B cell (primary cell): Measurements from ENCODE around the gene PCNX3. TPM values are rescaled to one million over a fixed set of nuclear protein-coding genes. Genes with fewer than 3 reads are reported as not detected.

Experiments
- ATAC-seq: fragments of 200-7000 bp; cut with Tn5 transposase; one replicate; pipeline ENCODE4 v1.10.0; 2021; ENCODE audit warnings: low read depth, mild to moderate bottlenecking, moderate number of reproducible peaks, moderate library complexity
- CTCF ChIA-PET: fragments of 350-600 bp; sonication (Branson Sonifier 250); formaldehyde crosslinking; loops from one replicate; lab custom pipeline; 2021; ENCODE audit warnings: antibody characterized with exemption, inconsistent platforms; lab: Charles Lee
- POLR2A ChIA-PET: fragments of 350-600 bp; sonication (Branson Sonifier 250); formaldehyde crosslinking; loops from one replicate; lab custom pipeline; 2021; ENCODE audit warnings: antibody characterized with exemption; lab: Charles Lee
- DNase-seq: peaks from one replicate; pipeline ENCODE4 v3.0.0; 2013
- H2AFZ ChIP-seq: 2 replicates; pipeline ENCODE4 v1.6.1; 2012; ENCODE audit warnings: mild to moderate bottlenecking, low read depth, low read length; ENCODE audit not compliant: insufficient read depth, poor library complexity, severe bottlenecking
- H3K27ac ChIP-seq, 2 donors: 1 replicate in 1 of 2; 2 replicates in 1 of 2; pipeline ENCODE4 v1.5.1; 2012 to 2013; ENCODE audit warnings: low read length in 2 of 2, mild to moderate bottlenecking in 2 of 2, moderate library complexity in 1 of 2
- H3K27me3 ChIP-seq, 4 experiments: fragments of 200-600 bp in 1 of 4; sonication (generic) in 1 of 4; replicated peaks in 1 of 4; 1 replicate in 2 of 4; 2 replicates in 2 of 4; pipeline versions ENCODE4 v1.6.1 to v1.7.0; 2013 to 2016; ENCODE audit warnings: low read length in 3 of 4, mild to moderate bottlenecking in 2 of 4, mixed read lengths in 1 of 4, moderate library complexity in 1 of 4; ENCODE audit not compliant: insufficient read depth in 4 of 4, control insufficient read depth in 3 of 4; ENCODE audit errors: control extremely low read depth in 1 of 4
- H3K36me3 ChIP-seq, 2 experiments: replicated peaks in 1 of 2; 1 replicate in 1 of 2; 2 replicates in 1 of 2; pipeline versions ENCODE4 v1.6.1 to v1.7.1; 2013; ENCODE audit warnings: low read length in 1 of 2; ENCODE audit not compliant: insufficient read depth in 2 of 2, control insufficient read depth in 1 of 2; ENCODE audit errors: control extremely low read depth in 1 of 2, extremely low read depth in 1 of 2
- H3K4me1 ChIP-seq, 2 donors: fragments of 200-600 bp in 1 of 2; sonication (generic) in 1 of 2; 1 replicate in 1 of 2; 2 replicates in 1 of 2; pipeline versions ENCODE4 v1.5.1 to v1.6.1; 2013 to 2017; ENCODE audit warnings: low read length in 2 of 2; ENCODE audit not compliant: control insufficient read depth in 2 of 2, insufficient read depth in 2 of 2
- H3K4me2 ChIP-seq: replicated peaks from 2 replicates; pipeline ENCODE3; 2012; ENCODE audit warnings: mild to moderate bottlenecking, low read depth, low read length; ENCODE audit not compliant: poor library complexity, severe bottlenecking
- H3K4me3 ChIP-seq, 5 experiments: fragments of 200-600 bp in 1 of 5; sonication (generic) in 1 of 5; 1 replicate in 3 of 5; 2 replicates in 2 of 5; pipeline versions ENCODE4 v1.5.1 to v1.7.0; 2011 to 2016; ENCODE audit warnings: low read length in 4 of 5, mild to moderate bottlenecking in 4 of 5, low read depth in 2 of 5, control low read depth in 1 of 5, moderate library complexity in 1 of 5; ENCODE audit not compliant: insufficient read depth in 1 of 5; ENCODE audit errors: control extremely low read depth in 1 of 5, extremely low read depth in 1 of 5
- H3K79me2 ChIP-seq: fragments of 200-600 bp; sonication (generic); one replicate; pipeline ENCODE4 v1.6.0; 2016; ENCODE audit warnings: low read length; ENCODE audit not compliant: control insufficient read depth, insufficient read depth
- H3K9ac ChIP-seq: fragments of 200-600 bp; sonication (generic); 2 replicates; pipeline ENCODE4 v1.6.1; 2017; ENCODE audit warnings: mild to moderate bottlenecking, low read length, moderate library complexity
- H3K9me3 ChIP-seq, 3 donors: one replicate each; pipeline versions ENCODE4 v1.6.1 to v1.7.1; 2013; ENCODE audit warnings: low read length in 2 of 3; ENCODE audit not compliant: control insufficient read depth in 2 of 3, insufficient read depth in 1 of 3; ENCODE audit errors: control extremely low read depth in 1 of 3
- H4K20me1 ChIP-seq: 2 replicates; pipeline ENCODE4 v1.6.0; 2012; ENCODE audit warnings: mild to moderate bottlenecking, low read length; ENCODE audit not compliant: insufficient read depth, control insufficient read depth, poor library complexity, severe bottlenecking
- H3K27ac Mint-ChIP-seq: one replicate; pipeline ENCODE4 v1.8.0; 2021; ENCODE audit warnings: mixed read lengths
- H3K27me3 Mint-ChIP-seq: one replicate; pipeline ENCODE4 v1.8.0; 2021; ENCODE audit warnings: mixed read lengths
- H3K4me1 Mint-ChIP-seq: one replicate; pipeline ENCODE4 v1.8.0; 2021; ENCODE audit warnings: mixed read lengths
- H3K4me3 Mint-ChIP-seq: one replicate; pipeline ENCODE4 v1.8.0; 2021; ENCODE audit warnings: mixed read lengths
- H3K9me3 Mint-ChIP-seq: one replicate; pipeline ENCODE4 v1.8.0; 2022; ENCODE audit warnings: mixed read lengths; ENCODE audit not compliant: insufficient read depth
- EZH2 ChIP-seq: IDR thresholded peaks from 2 replicates; pipeline ENCODE4 v1.6.1; 2012; ENCODE audit warnings: borderline replicate concordance, low read depth, mild to moderate bottlenecking, moderate library complexity, low read length; ENCODE audit not compliant: insufficient read depth, poor library complexity, severe bottlenecking
- WGBS: methylation state at CpG from one replicate; pipeline ENCODE4 v1.1.5; 2013; ENCODE audit warnings: missing lambda C conversion rate; ENCODE audit not compliant: insufficient coverage; 5-methylcytosine and 5-hydroxymethylcytosine counted together
- intact Hi-C: fragments of 100-400 bp; cut with micrococcal nuclease; formaldehyde crosslinking; loops from one replicate; pipeline ENCODE4 v1.10.0; 2022
- polyA plus RNA-seq: library from polyadenylated mRNA; depleted of rRNA; stranded (reverse); fragments of >200 nt; gene quantifications from 2 replicates; pipeline ENCODE4 v1.2.3, GENCODE V29; 2012
- total RNA-seq, 2 donors: library from RNA; stranded (reverse); fragments of 120-200 nt in 1 of 2; gene quantifications; 1 replicate in 1 of 2; 2 replicates in 1 of 2; pipeline versions ENCODE4 v1.2.3 to v1.2.4, GENCODE V29; 2013 to 2022
- TF ChIP-seq, protein P1 (sequence below): fragments of 200-600 bp; IDR thresholded peaks from one replicate; pipeline ENCODE4 v1.8.0; 2022; ENCODE audit warnings: antibody characterized with exemption, mild to moderate bottlenecking

PCNX3 gene
- total and polyA plus RNA-seq, 2 donors (not counting 1 experiment from before 2014, with no cell fraction given), result 61.5 to 62.8 TPM

DNA sequence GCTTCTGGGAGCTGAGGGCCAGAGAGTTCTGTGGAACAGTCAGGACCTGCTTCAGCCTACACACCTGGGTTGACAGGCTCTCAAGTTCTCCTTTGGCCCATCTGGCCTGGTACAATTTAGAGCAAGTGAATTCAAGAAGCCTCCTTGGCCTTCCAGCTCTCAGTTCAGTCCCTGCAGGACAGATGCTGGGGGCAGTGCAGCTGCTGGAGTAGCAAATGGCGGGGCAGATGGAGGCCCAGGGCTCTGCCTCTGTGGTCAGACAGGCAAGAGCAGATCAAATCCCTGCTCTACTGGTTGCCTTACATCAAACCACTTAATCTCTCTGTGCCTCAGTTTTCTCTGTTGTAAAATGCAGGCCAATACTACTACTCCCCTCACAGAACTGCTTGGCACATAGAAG, 11.3 kb upstream of the PCNX3 start:
- ChIA-PET CTCF (interaction anchor here (1.3 to 1.9 kb wide), 3 partner anchors 10 to 14 kb away, joined by 4 to 13 read pairs (median 5); partner anchors contain the start of gene MAP3K11), POLR2A (interaction anchor here (0.6 to 1.5 kb wide), 3 partner anchors 27 to 68 kb away, joined by 3 to 8 read pairs (median 6); partner anchors contain the start of gene FAM89B)
- H3K4me1 ChIP-seq, result peaks cover 11% of the 10 kb centered on the region in 2 donors
- TF ChIP-seq EZH2, result no peak
- TF ChIP-seq, protein P1, sequence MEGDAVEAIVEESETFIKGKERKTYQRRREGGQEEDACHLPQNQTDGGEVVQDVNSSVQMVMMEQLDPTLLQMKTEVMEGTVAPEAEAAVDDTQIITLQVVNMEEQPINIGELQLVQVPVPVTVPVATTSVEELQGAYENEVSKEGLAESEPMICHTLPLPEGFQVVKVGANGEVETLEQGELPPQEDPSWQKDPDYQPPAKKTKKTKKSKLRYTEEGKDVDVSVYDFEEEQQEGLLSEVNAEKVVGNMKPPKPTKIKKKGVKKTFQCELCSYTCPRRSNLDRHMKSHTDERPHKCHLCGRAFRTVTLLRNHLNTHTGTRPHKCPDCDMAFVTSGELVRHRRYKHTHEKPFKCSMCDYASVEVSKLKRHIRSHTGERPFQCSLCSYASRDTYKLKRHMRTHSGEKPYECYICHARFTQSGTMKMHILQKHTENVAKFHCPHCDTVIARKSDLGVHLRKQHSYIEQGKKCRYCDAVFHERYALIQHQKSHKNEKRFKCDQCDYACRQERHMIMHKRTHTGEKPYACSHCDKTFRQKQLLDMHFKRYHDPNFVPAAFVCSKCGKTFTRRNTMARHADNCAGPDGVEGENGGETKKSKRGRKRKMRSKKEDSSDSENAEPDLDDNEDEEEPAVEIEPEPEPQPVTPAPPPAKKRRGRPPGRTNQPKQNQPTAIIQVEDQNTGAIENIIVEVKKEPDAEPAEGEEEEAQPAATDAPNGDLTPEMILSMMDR, result no peak
- H3K9me3 ChIP-seq, result peaks cover 0 to 14% (median 0%) of the 10 kb centered on the region in 3 donors
- peaks cover 21% of the 10 kb centered on the region for H3K4me1 Mint-ChIP-seq
- H3K4me3 Mint-ChIP-seq, result no peak overlapping the region
- no peak overlapping the region for H3K9ac ChIP-seq
- intact Hi-C loops, result no loop called here
- H3K79me2 ChIP-seq, result no peaks in the 10 kb centered on the region
- H3K4me2 ChIP-seq, result no peak overlapping the region
- no peaks in the 10 kb centered on the region for H3K27me3 Mint-ChIP-seq
- 100% methylated on average over 1 of the region's 1 CpG for WGBS
- DNase-seq, result no peak
- H3K36me3 ChIP-seq, result peaks cover 1 to 57% of the 10 kb centered on the region in 2 experiments
- H3K9me3 Mint-ChIP-seq, result no peaks in the 10 kb centered on the region
- no peak overlapping the region for H3K4me3 ChIP-seq
- H4K20me1 ChIP-seq, result peaks cover 12% of the 10 kb centered on the region
- no peak for ATAC-seq
- no peak overlapping the region for H3K27ac ChIP-seq
- no peaks in the 10 kb centered on the region for H3K27me3 ChIP-seq
- no peak overlapping the region for H3K27ac Mint-ChIP-seq
- no peak overlapping the region for H2AFZ ChIP-seq

DNA sequence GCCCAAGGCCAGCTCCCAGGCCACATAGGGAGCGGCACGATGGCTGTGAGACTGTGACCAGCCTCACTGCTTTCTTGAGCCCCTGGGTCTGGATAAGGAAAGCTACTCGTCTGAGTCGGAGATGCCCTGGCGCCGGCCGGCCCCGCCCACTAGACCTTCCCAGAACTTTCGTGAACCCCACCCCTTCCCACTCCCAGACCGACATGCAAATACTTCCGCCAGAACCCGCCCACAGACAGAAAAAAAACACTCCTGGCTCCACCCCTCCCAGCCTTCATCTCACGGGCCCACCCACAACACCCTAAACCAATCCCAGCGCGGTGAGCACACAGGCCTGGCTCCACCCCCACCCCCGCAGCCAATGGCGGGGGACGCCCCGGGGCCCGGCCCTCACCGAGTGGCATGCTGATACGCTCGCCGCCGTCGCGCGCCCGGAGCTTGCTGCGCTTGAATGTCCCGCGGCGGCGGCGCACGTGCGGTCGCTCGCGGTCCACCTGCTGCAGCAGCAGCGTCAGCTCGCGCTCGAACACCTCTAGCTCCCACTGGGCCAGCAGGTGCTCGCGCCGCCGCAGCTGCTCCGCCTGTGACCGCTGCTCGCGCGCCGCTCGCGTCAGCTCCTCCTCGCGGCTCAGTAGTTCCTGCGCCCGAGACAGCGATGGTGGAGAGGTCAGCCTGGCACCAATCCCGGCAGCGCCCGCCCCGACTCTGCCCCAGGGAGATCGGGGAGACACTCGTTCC, 8.5 kb upstream of the PCNX3 start:
- H3K9me3 Mint-ChIP-seq, result no peaks in the 10 kb centered on the region
- Histone ChIP-seq H3K4me2 (no peak overlapping the region), H3K79me2 (peaks cover 24% of the 10 kb centered on the region), H3K9ac (no peak overlapping the region), H2AFZ (no peak overlapping the region), H3K4me3 (no peak overlapping the region), H3K36me3 (peaks cover 1 to 69% of the 10 kb centered on the region in 2 experiments), H3K27ac (no peak overlapping the region), H4K20me1 (peaks cover 38% of the 10 kb centered on the region), H3K9me3 (peaks cover 0 to 14% (median 0%) of the 10 kb centered on the region in 3 donors), H3K4me1 (peaks cover 29 to 30% of the 10 kb centered on the region in 2 donors), H3K27me3 (no peaks in the 10 kb centered on the region)
- CTCF ChIA-PET, result interaction anchor here (1.2 kb wide), 1 partner anchor 13 kb away, joined by 5 read pairs; no protein-coding TSS in a partner anchor
- H3K4me1 Mint-ChIP-seq, result peaks cover 42% of the 10 kb centered on the region
- 96% methylated on average over 66 of the region's 67 CpGs for WGBS
- no peak overlapping the region for H3K27ac Mint-ChIP-seq
- intact Hi-C loops, result no loop called here
- H3K27me3 Mint-ChIP-seq, result no peaks in the 10 kb centered on the region
- no peak overlapping the region for H3K4me3 Mint-ChIP-seq
- POLR2A ChIA-PET, result no interaction called here
- DNase-seq (no peak), ATAC-seq (peak; percentile 40)
- TF ChIP-seq, protein P1, result no peak
- TF ChIP-seq EZH2, result no peak
